ENCODE results near the gene KCNA5.

DNA sequence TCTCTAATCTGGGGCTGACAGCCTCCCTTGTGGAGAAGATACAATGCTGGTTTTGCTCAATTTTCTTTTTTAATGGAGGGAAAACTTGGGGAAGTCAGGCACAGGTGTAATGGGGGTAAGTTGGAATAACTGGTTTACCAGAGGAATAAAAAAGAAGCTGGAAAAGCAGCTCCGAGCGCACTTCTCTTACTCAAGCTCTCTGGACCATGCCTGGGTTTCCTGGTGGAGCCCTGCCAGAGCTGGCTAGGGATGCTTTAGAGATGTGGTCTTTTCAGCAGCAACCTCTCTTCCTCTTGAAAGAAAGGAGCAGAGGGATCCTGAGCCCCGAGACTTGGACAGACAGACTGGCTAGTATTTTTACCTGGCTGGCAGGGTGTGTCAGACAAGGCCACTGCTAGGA is 3.9 kb upstream of the KCNA5 start:
- TF ChIP-seq, protein P1, sequence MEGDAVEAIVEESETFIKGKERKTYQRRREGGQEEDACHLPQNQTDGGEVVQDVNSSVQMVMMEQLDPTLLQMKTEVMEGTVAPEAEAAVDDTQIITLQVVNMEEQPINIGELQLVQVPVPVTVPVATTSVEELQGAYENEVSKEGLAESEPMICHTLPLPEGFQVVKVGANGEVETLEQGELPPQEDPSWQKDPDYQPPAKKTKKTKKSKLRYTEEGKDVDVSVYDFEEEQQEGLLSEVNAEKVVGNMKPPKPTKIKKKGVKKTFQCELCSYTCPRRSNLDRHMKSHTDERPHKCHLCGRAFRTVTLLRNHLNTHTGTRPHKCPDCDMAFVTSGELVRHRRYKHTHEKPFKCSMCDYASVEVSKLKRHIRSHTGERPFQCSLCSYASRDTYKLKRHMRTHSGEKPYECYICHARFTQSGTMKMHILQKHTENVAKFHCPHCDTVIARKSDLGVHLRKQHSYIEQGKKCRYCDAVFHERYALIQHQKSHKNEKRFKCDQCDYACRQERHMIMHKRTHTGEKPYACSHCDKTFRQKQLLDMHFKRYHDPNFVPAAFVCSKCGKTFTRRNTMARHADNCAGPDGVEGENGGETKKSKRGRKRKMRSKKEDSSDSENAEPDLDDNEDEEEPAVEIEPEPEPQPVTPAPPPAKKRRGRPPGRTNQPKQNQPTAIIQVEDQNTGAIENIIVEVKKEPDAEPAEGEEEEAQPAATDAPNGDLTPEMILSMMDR (IDR thresholded peaks at IDR 0.05; ENCODE audit: insufficient read depth, low read length, poor library complexity, severe bottlenecking), result no peak
- no peak for TF ChIP-seq EZH2phosphoT487 (conservative IDR thresholded peaks at IDR 0.05; ENCODE audit: low read length)
